AG09309 (cell line): ENCODE results near the gene NPPC.
A peak's percentile ranks its signal among the peaks of the same experiment; 100 is the strongest.

ENCODE experiments used
- DNase-seq: peaks from one replicate; pipeline ENCODE4 v3.0.0-alpha.2; 2010; ENCODE audit warnings: low read depth
- H3K4me3 ChIP-seq: 2 replicates; pipeline ENCODE4 v1.5.1; 2011; ENCODE audit warnings: mild to moderate bottlenecking, low read depth, low read length, moderate library complexity; ENCODE audit not compliant: control insufficient read depth
- TF ChIP-seq, protein P1 (sequence below): IDR thresholded peaks from 2 replicates; pipeline ENCODE4 v1.5.1; 2011; ENCODE audit warnings: mild to moderate bottlenecking, low read depth, low read length, inconsistent platforms; ENCODE audit not compliant: insufficient read depth, control insufficient read depth; ENCODE audit errors: missing control alignments

NPPC gene

DNA sequence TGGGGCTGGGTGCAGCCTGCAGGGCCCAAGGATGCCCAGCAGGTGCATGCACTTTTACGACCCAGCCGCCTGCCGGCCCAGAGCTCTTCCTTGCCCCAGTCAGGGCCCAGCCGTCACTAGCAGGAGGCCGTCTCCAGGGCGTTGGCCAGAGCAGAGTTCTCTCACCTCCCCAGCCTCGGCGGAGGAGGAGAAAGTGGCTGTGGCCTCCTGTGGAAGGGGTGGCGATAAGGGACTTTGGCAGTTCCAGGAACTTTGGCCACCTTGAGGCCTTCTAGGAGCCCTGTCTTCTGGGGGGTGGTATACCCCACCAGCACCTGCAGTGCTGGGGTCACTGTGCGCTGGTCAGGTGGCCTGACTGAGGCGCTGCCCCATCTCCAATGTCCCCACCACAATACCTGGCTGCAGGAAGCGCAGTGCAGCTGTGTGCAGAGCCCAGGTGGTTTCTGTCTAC is 22.0 kb downstream of the NPPC start:
- no peak overlapping the region for H3K4me3 ChIP-seq
- TF ChIP-seq, protein P1, sequence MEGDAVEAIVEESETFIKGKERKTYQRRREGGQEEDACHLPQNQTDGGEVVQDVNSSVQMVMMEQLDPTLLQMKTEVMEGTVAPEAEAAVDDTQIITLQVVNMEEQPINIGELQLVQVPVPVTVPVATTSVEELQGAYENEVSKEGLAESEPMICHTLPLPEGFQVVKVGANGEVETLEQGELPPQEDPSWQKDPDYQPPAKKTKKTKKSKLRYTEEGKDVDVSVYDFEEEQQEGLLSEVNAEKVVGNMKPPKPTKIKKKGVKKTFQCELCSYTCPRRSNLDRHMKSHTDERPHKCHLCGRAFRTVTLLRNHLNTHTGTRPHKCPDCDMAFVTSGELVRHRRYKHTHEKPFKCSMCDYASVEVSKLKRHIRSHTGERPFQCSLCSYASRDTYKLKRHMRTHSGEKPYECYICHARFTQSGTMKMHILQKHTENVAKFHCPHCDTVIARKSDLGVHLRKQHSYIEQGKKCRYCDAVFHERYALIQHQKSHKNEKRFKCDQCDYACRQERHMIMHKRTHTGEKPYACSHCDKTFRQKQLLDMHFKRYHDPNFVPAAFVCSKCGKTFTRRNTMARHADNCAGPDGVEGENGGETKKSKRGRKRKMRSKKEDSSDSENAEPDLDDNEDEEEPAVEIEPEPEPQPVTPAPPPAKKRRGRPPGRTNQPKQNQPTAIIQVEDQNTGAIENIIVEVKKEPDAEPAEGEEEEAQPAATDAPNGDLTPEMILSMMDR = no peak
- DNase-seq = no peak

DNA sequence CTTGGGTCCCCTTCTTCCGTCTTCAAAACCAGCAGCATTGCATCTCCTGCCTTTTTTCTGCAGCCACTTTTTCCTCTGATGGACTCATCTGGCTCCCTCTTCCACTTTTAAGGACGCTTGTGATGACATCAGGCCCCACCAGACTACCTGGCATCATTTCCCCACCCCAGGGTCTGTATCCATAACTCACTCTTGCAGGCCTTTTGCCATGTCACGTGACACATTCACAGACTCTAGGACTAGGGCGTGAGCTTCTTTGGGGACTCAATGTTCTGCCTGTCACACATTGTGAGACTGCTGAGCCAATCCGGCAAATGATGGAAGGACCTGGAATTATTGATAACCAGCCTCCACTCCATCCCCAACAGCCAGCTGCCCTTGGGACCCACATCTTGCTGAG is 23.6 kb downstream of the NPPC start:
- TF ChIP-seq, protein P1 = no peak
- no peak overlapping the region for H3K4me3 ChIP-seq
- no peak for DNase-seq

DNA sequence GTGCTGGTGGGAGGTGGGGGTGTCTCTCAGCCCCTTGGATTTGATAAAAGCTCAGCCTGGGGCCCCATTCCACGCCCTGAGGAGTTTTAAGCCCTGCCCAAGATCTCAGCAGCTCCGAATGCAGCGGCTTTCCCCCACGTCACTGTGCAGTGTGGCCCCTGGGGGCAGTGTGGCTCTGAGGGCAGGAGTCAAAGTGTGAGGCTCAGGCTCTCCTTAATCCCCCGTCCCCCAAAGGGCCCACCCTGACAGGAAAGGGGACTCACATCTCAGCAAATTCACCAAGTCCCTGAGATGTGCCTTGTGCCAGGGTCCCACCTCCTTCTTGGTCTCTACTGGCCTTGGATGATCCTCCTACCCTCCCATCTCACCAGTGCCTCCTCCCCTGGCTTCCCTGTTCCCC is 25.2 kb downstream of the NPPC start:
- DNase-seq = no peak
- TF ChIP-seq, protein P1 = no peak
- no peak overlapping the region for H3K4me3 ChIP-seq

DNA sequence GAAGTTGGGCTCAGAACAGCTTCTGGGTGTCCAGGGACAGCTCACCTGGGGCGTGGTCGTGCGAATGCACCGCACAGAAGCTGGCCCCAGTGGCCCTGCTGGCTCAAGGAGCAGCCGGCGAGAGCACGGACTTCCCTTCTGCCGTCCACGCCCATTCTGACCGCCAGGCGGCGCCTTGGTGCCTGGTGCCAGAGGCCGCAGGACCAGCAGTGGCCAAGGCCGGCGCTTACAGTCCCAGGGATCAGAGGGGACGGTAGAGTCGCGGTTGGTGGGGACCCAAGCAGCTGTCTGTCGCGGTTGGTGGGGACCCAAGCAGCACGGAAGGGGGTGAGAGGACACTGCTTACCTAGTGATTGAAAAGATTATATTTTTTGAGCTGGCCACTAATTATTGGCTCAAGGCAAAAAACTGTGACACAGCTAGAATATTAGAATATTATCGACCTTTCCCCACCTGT is 25.7 kb downstream of the NPPC start:
- no peak overlapping the region for H3K4me3 ChIP-seq
- TF ChIP-seq, protein P1 = peak; percentile 93
- no peak for DNase-seq

DNA sequence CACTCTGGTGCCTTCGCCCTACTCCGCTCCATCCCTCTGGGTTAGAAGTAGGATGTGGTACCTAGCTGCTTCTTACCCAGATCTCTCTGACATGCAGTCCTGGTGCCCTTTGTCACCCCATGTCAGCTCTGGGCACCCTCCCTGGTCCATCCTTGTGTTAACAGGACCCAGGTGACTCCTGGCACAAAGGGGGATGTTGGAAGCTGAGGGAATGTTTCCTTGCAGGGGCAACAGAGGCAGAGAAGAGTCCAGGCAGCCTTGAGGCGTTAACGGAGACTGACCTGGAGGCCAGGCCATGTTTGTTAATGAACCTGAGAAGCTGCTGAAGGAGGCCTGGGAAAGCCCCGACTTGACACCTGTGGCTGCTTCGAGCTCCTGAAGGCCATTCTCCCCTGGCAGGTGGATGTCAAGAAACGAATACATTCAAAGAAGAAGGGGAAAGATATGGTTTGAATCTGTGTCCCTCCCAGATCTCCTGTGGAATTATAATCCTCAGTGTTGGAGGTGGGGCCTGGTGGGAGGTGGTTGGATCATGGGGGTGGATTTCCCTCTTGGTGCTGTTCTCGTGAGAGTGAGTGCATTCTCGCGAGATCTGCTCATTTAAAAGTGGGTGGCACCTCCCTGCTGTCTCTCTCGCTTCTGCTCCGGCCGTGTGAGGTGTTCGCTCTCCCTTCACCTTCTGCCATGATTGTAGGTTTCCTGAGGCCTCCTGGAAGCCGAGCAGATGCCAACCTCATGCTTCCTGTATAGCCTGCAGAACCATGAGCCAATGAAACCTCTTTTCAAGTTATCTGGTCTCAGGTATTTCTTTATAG is 31.4 kb downstream of the NPPC start:
- TF ChIP-seq, protein P1 = no peak
- DNase-seq = no peak
- no peak overlapping the region for H3K4me3 ChIP-seq

DNA sequence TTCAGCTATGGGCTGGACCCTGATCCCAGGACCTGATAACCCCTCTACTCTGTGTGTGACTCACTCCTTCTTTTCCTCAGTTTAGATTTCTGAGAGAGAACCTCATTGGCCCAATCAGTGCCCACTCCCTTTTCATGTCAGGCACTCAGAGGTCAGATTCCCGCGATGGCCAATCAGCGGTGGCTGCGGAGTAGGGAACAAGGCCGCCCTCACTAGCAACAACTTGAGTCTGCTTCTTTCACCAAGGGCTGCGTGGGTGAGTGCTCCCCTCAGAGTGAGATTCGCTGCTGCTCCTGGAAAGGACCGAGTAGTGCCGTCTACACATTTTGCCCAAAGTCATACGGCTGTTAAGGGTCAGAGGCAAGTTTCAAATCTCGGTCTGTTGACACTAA is 34.7 kb downstream of the NPPC start:
- TF ChIP-seq, protein P1 = no peak
- DNase-seq = no peak

More for the DNA sequence above, 34.7 kb downstream of the NPPC start:
- no peak overlapping the region for H3K4me3 ChIP-seq
